Measurements from ENCODE around the gene CC2D1A.

DNA sequence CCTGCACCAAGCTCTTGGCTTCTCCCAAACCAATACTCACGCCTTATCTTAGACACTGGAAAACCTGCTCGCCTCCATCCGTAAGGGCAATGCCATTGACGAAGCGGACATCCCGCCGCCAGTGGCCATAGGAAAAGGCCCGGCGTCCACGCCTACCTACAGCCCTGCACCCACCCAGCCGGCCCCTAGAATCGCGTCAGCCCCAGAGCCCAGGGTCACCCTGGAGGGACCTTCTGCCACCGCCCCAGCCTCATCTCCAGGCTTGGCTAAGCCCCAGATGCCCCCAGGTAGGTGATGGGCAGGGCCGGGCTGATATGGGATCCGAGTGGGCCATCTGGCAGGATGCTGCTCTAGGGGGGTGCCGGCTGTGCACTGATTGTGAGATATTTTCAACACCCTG is 7.4 kb downstream of the CC2D1A start:
- TF ChIP-seq, protein P1, sequence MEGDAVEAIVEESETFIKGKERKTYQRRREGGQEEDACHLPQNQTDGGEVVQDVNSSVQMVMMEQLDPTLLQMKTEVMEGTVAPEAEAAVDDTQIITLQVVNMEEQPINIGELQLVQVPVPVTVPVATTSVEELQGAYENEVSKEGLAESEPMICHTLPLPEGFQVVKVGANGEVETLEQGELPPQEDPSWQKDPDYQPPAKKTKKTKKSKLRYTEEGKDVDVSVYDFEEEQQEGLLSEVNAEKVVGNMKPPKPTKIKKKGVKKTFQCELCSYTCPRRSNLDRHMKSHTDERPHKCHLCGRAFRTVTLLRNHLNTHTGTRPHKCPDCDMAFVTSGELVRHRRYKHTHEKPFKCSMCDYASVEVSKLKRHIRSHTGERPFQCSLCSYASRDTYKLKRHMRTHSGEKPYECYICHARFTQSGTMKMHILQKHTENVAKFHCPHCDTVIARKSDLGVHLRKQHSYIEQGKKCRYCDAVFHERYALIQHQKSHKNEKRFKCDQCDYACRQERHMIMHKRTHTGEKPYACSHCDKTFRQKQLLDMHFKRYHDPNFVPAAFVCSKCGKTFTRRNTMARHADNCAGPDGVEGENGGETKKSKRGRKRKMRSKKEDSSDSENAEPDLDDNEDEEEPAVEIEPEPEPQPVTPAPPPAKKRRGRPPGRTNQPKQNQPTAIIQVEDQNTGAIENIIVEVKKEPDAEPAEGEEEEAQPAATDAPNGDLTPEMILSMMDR (IDR thresholded peaks at IDR 0.05), result no peak
- TF ChIP-seq EP300 (IDR thresholded peaks at IDR 0.05) (no peak), POLR2A (IDR thresholded peaks at IDR 0.05) (no peak), POLR2AphosphoS5 (IDR thresholded peaks at IDR 0.05) (no peak)

Data from upper lobe of left lung (tissue), 4 donors.